ENCODE data around the gene CBX5.

The CBX5 gene

GRCh38 chr12:54193434-54193833 is 86.5 kb downstream of the CBX5 start:
- Histone ChIP-seq H4K12ac (ENCODE audit: low read depth, low read length) (no peak overlapping the region), H3K79me1 (ENCODE audit: low read length) (peaks cover 2% of the 10 kb centered on the region), H3K27ac (ENCODE audit: low read depth, low read length) (no peak overlapping the region), H4K8ac (ENCODE audit: low read depth, low read length) (no peak overlapping the region), H2BK120ac (ENCODE audit: insufficient read depth, low read length, poor library complexity) (no peak overlapping the region), H3K23ac (ENCODE audit: low read length) (no peak overlapping the region), H2BK5ac (ENCODE audit: low read depth, low read length, poor library complexity) (no peak overlapping the region), H3K4ac (ENCODE audit: low read depth, low read length) (no peak overlapping the region), H3K14ac (ENCODE audit: low read length) (no peak overlapping the region), H3K79me2 (ENCODE audit: control insufficient read depth, insufficient read depth, low read length, poor library complexity) (no peaks in the 10 kb centered on the region), H2AFZ (ENCODE audit: insufficient read depth, low read length, poor library complexity) (no peak overlapping the region), H2AK5ac (ENCODE audit: low read length) (no peak overlapping the region), H3K27me3 (ENCODE audit: insufficient read depth, low read length) (peaks cover 5% of the 10 kb centered on the region), H2BK12ac (ENCODE audit: low read length) (no peak overlapping the region), H3K4me2 (ENCODE audit: low read length) (no peak overlapping the region), H3K9me3 (ENCODE audit: insufficient read depth, low read depth, low read length) (peaks cover 1% of the 10 kb centered on the region), H3K9ac (ENCODE audit: low read length) (no peak overlapping the region), H3K36me3 (ENCODE audit: control insufficient read depth in 1 of 2, insufficient read depth in 2 of 2, low read length in 2 of 2) (no peaks in the 10 kb centered on the region), H4K91ac (ENCODE audit: low read depth, low read length) (no peak overlapping the region), H3K4me3 (ENCODE audit: low read depth, low read length) (no peak overlapping the region), H3K4me1 (ENCODE audit: control insufficient read depth in 1 of 2, insufficient read depth in 2 of 2, low read length in 2 of 2) (peaks cover 0 to 3% of the 10 kb centered on the region in 2 experiments), H3K18ac (ENCODE audit: low read length) (no peak overlapping the region)
- WGBS (ENCODE audit: extremely low coverage, insufficient coverage, insufficient read length): no CpG with 5 or more reads among the region's 7 CpGs
- no peak for DNase-seq

- Histone ChIP-seq H2BK120ac (ENCODE audit: insufficient read depth, low read length, poor library complexity) (no peak overlapping the region), H3K18ac (ENCODE audit: low read length) (no peak overlapping the region), H4K8ac (ENCODE audit: low read depth, low read length) (no peak overlapping the region), H3K79me2 (ENCODE audit: control insufficient read depth, insufficient read depth, low read length, poor library complexity) (no peaks in the 10 kb centered on the region), H3K9me3 (ENCODE audit: insufficient read depth, low read depth, low read length) (peaks cover 1% of the 10 kb centered on the region), H2AFZ (ENCODE audit: insufficient read depth, low read length, poor library complexity) (no peak overlapping the region), H3K4me2 (ENCODE audit: low read length) (no peak overlapping the region), H4K91ac (ENCODE audit: low read depth, low read length) (no peak overlapping the region), H2AK5ac (ENCODE audit: low read length) (no peak overlapping the region), H3K23ac (ENCODE audit: low read length) (no peak overlapping the region), H3K4me3 (ENCODE audit: low read depth, low read length) (no peak overlapping the region), H2BK5ac (ENCODE audit: low read depth, low read length, poor library complexity) (no peak overlapping the region), H3K4ac (ENCODE audit: low read depth, low read length) (no peak overlapping the region), H3K14ac (ENCODE audit: low read length) (no peak overlapping the region), H3K36me3 (ENCODE audit: control insufficient read depth in 1 of 2, insufficient read depth in 2 of 2, low read length in 2 of 2) (no peaks in the 10 kb centered on the region), H4K12ac (ENCODE audit: low read depth, low read length) (no peak overlapping the region), H3K4me1 (ENCODE audit: control insufficient read depth in 1 of 2, insufficient read depth in 2 of 2, low read length in 2 of 2) (peaks cover 0 to 3% of the 10 kb centered on the region in 2 experiments), H3K27ac (ENCODE audit: low read depth, low read length) (no peak overlapping the region), H3K79me1 (ENCODE audit: low read length) (peaks cover 2% of the 10 kb centered on the region), H3K27me3 (ENCODE audit: insufficient read depth, low read length) (peaks cover 5% of the 10 kb centered on the region), H3K9ac (ENCODE audit: low read length) (no peak overlapping the region), H2BK12ac (ENCODE audit: low read length) (no peak overlapping the region)
- WGBS (ENCODE audit: extremely low coverage, insufficient coverage, insufficient read length): no CpG with 5 or more reads among the region's 14 CpGs
- peak; percentile 73 to 90 for DNase-seq
These were observed 88.3 kb downstream of the CBX5 start for GRCh38 chr12:54191550-54192022.

- no CpG with 5 or more reads among the region's 4 CpGs for WGBS (ENCODE audit: extremely low coverage, insufficient coverage, insufficient read length)
- peaks cover 1% of the 10 kb centered on the region for H3K9me3 ChIP-seq (ENCODE audit: insufficient read depth, low read depth, low read length)
These were observed 88.8 kb downstream of the CBX5 start for GRCh38 chr12:54191126-54191525.

GRCh38 chr12:54189198-54189539 is 90.8 kb downstream of the CBX5 start:
- H3K4me2 ChIP-seq (ENCODE audit: low read length): peak overlapping the region; percentile 58
- peaks cover 2% of the 10 kb centered on the region for H3K79me1 ChIP-seq (ENCODE audit: low read length)
- no peak overlapping the region for H2AK5ac ChIP-seq (ENCODE audit: low read length)
- peak overlapping the region; percentile 40 for H4K91ac ChIP-seq (ENCODE audit: low read depth, low read length)
- H2BK5ac ChIP-seq (ENCODE audit: low read depth, low read length, poor library complexity): no peak overlapping the region
- H3K18ac ChIP-seq (ENCODE audit: low read length): no peak overlapping the region
- H2AFZ ChIP-seq (ENCODE audit: insufficient read depth, low read length, poor library complexity): peak overlapping the region; percentile 1
- H3K9me3 ChIP-seq (ENCODE audit: insufficient read depth, low read depth, low read length): no peaks in the 10 kb centered on the region
- H4K8ac ChIP-seq (ENCODE audit: low read depth, low read length): peak overlapping the region; percentile 79
- H3K14ac ChIP-seq (ENCODE audit: low read length): no peak overlapping the region
- peak overlapping the region; percentile 2 for H4K12ac ChIP-seq (ENCODE audit: low read depth, low read length)
- no peak overlapping the region for H3K9ac ChIP-seq (ENCODE audit: low read length)
- H3K4ac ChIP-seq (ENCODE audit: low read depth, low read length): no peak overlapping the region
- DNase-seq: no peak
- H3K79me2 ChIP-seq (ENCODE audit: control insufficient read depth, insufficient read depth, low read length, poor library complexity): no peaks in the 10 kb centered on the region
- no peak overlapping the region for H3K4me3 ChIP-seq (ENCODE audit: low read depth, low read length)
- H3K23ac ChIP-seq (ENCODE audit: low read length): no peak overlapping the region
- peaks cover 0 to 3% of the 10 kb centered on the region in 2 experiments for H3K4me1 ChIP-seq (ENCODE audit: control insufficient read depth in 1 of 2, insufficient read depth in 2 of 2, low read length in 2 of 2)
- H2BK12ac ChIP-seq (ENCODE audit: low read length): no peak overlapping the region
- no peak overlapping the region for H2BK120ac ChIP-seq (ENCODE audit: insufficient read depth, low read length, poor library complexity)
- peaks cover 5% of the 10 kb centered on the region for H3K27me3 ChIP-seq (ENCODE audit: insufficient read depth, low read length)
- H3K27ac ChIP-seq (ENCODE audit: low read depth, low read length): no peak overlapping the region
- no CpG with 5 or more reads among the region's 3 CpGs for WGBS (ENCODE audit: extremely low coverage, insufficient coverage, insufficient read length)
- H3K36me3 ChIP-seq (ENCODE audit: control insufficient read depth in 1 of 2, insufficient read depth in 2 of 2, low read length in 2 of 2): no peaks in the 10 kb centered on the region

More at GRCh38 chr12:54191126-54191525, 88.8 kb downstream of the CBX5 start:
- Histone ChIP-seq H3K79me2 (ENCODE audit: control insufficient read depth, insufficient read depth, low read length, poor library complexity) (no peaks in the 10 kb centered on the region), H2AK5ac (ENCODE audit: low read length) (no peak overlapping the region), H3K27ac (ENCODE audit: low read depth, low read length) (no peak overlapping the region), H3K14ac (ENCODE audit: low read length) (no peak overlapping the region), H4K12ac (ENCODE audit: low read depth, low read length) (no peak overlapping the region), H2BK120ac (ENCODE audit: insufficient read depth, low read length, poor library complexity) (no peak overlapping the region), H2BK5ac (ENCODE audit: low read depth, low read length, poor library complexity) (no peak overlapping the region), H3K4me3 (ENCODE audit: low read depth, low read length) (no peak overlapping the region), H3K4ac (ENCODE audit: low read depth, low read length) (no peak overlapping the region), H3K23ac (ENCODE audit: low read length) (no peak overlapping the region), H3K18ac (ENCODE audit: low read length) (no peak overlapping the region), H4K91ac (ENCODE audit: low read depth, low read length) (no peak overlapping the region), H4K8ac (ENCODE audit: low read depth, low read length) (no peak overlapping the region), H3K4me2 (ENCODE audit: low read length) (no peak overlapping the region), H3K9ac (ENCODE audit: low read length) (no peak overlapping the region), H2AFZ (ENCODE audit: insufficient read depth, low read length, poor library complexity) (no peak overlapping the region), H3K27me3 (ENCODE audit: insufficient read depth, low read length) (peaks cover 5% of the 10 kb centered on the region), H3K4me1 (ENCODE audit: control insufficient read depth in 1 of 2, insufficient read depth in 2 of 2, low read length in 2 of 2) (peaks cover 0 to 3% of the 10 kb centered on the region in 2 experiments), H3K79me1 (ENCODE audit: low read length) (peaks cover 2% of the 10 kb centered on the region), H2BK12ac (ENCODE audit: low read length) (no peak overlapping the region), H3K36me3 (ENCODE audit: control insufficient read depth in 1 of 2, insufficient read depth in 2 of 2, low read length in 2 of 2) (no peaks in the 10 kb centered on the region)
- peak in 1 of 2 donors; percentile 7 for DNase-seq
